ENCODE measurements around the gene CLINT1. TPM values are rescaled to one million over a fixed set of nuclear protein-coding genes. Genes with fewer than 3 reads are reported as not detected.

CLINT1 gene
- total RNA-seq, 6 donors from 2014 or later, result 66.2 to 211 (median 123) TPM

DNA sequence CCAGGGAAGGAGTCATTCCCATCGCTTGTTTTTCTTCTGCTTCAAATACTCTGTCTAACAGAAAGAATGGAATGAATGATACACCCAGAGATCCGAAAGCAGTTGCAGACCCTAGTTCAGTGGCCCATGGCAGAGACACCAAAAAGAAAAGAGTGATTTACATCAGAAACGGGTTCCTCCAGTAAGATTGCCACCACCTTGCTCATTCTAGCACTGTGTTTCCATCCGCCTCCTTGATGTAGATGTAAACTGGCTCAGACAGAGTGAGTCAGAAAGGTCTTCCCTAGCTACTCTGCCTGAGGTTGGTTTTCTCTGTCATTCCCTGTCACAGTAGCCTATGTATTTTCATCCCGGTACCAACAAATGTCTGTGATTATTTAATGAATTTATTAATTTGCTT is 15.9 kb upstream of the CLINT1 start:
- 89 to 92% methylated on average over 5 of the region's 5 CpGs for WGBS, 2 donors
- Histone ChIP-seq H3K9me3 (no peaks in the 10 kb centered on the region), H3K4me3 (no peak overlapping the region), H3K27ac (no peak overlapping the region), H3K36me3 (no peaks in the 10 kb centered on the region), H3K4me1 (peaks cover 0 to 7% (median 0%) of the 10 kb centered on the region in 4 donors), H3K27me3 (no peaks in the 10 kb centered on the region)
- TF ChIP-seq, protein P1, sequence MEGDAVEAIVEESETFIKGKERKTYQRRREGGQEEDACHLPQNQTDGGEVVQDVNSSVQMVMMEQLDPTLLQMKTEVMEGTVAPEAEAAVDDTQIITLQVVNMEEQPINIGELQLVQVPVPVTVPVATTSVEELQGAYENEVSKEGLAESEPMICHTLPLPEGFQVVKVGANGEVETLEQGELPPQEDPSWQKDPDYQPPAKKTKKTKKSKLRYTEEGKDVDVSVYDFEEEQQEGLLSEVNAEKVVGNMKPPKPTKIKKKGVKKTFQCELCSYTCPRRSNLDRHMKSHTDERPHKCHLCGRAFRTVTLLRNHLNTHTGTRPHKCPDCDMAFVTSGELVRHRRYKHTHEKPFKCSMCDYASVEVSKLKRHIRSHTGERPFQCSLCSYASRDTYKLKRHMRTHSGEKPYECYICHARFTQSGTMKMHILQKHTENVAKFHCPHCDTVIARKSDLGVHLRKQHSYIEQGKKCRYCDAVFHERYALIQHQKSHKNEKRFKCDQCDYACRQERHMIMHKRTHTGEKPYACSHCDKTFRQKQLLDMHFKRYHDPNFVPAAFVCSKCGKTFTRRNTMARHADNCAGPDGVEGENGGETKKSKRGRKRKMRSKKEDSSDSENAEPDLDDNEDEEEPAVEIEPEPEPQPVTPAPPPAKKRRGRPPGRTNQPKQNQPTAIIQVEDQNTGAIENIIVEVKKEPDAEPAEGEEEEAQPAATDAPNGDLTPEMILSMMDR (IDR thresholded peaks at IDR 0.05), result no peak
- TF ChIP-seq POLR2AphosphoS5 (IDR thresholded peaks at IDR 0.05) (no peak), POLR2A (IDR thresholded peaks at IDR 0.05) (no peak), EP300 (IDR thresholded peaks at IDR 0.05) (no peak)
- DNase-seq (no peak), ATAC-seq (ENCODE audit: low FRiP score in 2 of 2) (no peak)

DNA sequence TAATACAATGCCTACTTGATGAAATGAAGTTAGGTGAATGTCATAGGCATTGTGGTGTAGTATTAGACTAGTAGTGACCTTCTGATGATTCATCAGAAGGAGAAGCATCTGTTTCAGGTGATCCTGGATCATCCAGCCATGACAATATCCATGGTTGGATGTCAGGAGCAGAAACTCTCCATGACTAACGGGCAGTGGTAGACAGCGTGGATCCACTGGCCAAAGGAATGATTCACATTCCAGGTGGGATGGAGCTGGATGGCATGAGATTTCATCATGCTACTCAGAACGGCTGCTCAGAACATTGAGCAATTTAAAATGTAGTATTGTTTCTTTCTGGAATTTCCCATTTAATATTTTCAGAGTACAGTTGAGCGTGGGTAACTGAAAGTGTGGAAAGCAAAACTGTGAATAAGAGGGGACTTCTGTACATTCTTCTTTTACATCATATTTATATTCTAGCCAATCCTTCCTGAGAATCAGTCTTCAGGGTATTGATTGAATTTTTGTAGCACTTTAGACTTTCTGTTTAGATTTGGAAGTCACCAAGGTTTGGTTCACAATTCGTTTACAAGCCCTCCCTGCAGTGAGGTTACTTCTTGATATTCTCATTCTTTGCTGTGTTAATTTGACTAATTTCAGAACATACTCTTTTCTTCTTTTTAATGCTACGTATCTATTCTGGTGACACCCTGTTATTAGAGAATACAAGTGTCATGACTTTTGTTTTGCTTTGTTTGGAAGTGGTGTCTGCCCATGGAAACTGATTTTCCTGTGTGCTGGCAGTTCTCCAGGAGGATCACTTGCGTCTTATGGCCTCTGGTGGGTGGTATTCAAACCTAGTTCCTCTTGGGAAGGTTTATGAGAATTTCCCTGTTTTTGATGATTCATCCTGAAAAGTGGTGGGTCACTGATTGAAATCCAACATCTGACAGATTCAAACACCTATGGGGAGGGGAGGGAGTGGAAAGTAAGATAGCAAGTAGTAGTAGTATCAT is 12.2 kb upstream of the CLINT1 start:
- peak in 1 of 2 donors; percentile 41 for ATAC-seq (ENCODE audit: low FRiP score in 2 of 2)
- Histone ChIP-seq H3K4me1 (peaks cover 0 to 7% (median 0%) of the 10 kb centered on the region in 4 donors), H3K9me3 (no peaks in the 10 kb centered on the region), H3K27ac (no peak overlapping the region), H3K36me3 (no peaks in the 10 kb centered on the region), H3K27me3 (no peaks in the 10 kb centered on the region), H3K4me3 (no peak overlapping the region)
- WGBS, 2 donors, result 50 to 52% methylated on average over 7 of the region's 7 CpGs
- TF ChIP-seq POLR2AphosphoS5 (IDR thresholded peaks at IDR 0.05) (no peak), EP300 (IDR thresholded peaks at IDR 0.05) (no peak), POLR2A (IDR thresholded peaks at IDR 0.05) (no peak)
- TF ChIP-seq, protein P1 (IDR thresholded peaks at IDR 0.05), result no peak
- DNase-seq, result no peak

GRCh38 chr5:157867751-157868387 is 8.9 kb upstream of the CLINT1 start:
- Histone ChIP-seq H3K36me3 (no peaks in the 10 kb centered on the region), H3K9me3 (no peaks in the 10 kb centered on the region), H3K27me3 (no peaks in the 10 kb centered on the region), H3K27ac (no peak overlapping the region), H3K4me3 (no peak overlapping the region), H3K4me1 (peaks cover 0 to 7% (median 0%) of the 10 kb centered on the region in 4 donors)
- ATAC-seq (ENCODE audit: low FRiP score in 2 of 2) (no peak), DNase-seq (no peak)
- TF ChIP-seq EP300 (IDR thresholded peaks at IDR 0.05) (no peak), POLR2AphosphoS5 (IDR thresholded peaks at IDR 0.05) (no peak), POLR2A (IDR thresholded peaks at IDR 0.05) (no peak)
- TF ChIP-seq, protein P1 (IDR thresholded peaks at IDR 0.05), result no peak
- WGBS, 2 donors, result 19 to 23% methylated on average over 4 of the region's 4 CpGs

DNA sequence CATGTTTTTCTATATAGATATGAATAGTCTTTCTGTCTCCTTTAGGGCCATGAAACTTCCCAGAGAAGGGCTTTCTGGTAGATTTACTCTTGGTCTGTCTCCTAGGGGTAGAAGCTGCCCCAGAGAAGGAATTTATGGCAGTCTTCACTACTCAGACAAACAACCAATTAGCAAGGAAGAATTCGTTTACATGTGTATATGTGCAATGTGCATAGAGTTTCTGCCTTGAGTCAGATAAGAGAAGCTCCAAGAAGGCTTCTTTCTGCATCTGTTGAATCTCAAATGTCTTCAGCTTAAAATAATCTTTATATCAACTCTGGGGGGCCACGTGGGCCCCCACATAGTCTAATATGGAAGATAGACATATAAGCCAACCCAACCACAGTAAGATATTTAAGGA is 7.6 kb upstream of the CLINT1 start:
- WGBS, 2 donors, result 69 to 84% methylated on average over 2 of the region's 2 CpGs
- DNase-seq (no peak), ATAC-seq (ENCODE audit: low FRiP score in 2 of 2) (no peak)
- H3K36me3 ChIP-seq, result no peaks in the 10 kb centered on the region
- H3K4me3 ChIP-seq, result no peak overlapping the region
- H3K27me3 ChIP-seq, result no peaks in the 10 kb centered on the region
- no peak overlapping the region for H3K27ac ChIP-seq
- H3K4me1 ChIP-seq, result peaks cover 0 to 7% (median 0%) of the 10 kb centered on the region in 4 donors
- TF ChIP-seq POLR2A (IDR thresholded peaks at IDR 0.05), result no peak
- TF ChIP-seq POLR2AphosphoS5 (IDR thresholded peaks at IDR 0.05), result no peak
- no peak for TF ChIP-seq EP300 (IDR thresholded peaks at IDR 0.05)
- TF ChIP-seq, protein P1 (IDR thresholded peaks at IDR 0.05), result no peak
- no peaks in the 10 kb centered on the region for H3K9me3 ChIP-seq

All from upper lobe of left lung (tissue), 6 donors.